Measurements from ENCODE around the gene CHMP6. TPM values are rescaled to one million over a fixed set of nuclear protein-coding genes. Genes with fewer than 3 reads are reported as not detected.
"Not testable (repeated sequence)": the region's sequence is repeated elsewhere in the genome, so short reads cannot be mapped to it uniquely, and the experiment has no call there.

The CHMP6 gene
- total RNA-seq, 1 experiment from 2014 or later = 22.0 TPM

DNA sequence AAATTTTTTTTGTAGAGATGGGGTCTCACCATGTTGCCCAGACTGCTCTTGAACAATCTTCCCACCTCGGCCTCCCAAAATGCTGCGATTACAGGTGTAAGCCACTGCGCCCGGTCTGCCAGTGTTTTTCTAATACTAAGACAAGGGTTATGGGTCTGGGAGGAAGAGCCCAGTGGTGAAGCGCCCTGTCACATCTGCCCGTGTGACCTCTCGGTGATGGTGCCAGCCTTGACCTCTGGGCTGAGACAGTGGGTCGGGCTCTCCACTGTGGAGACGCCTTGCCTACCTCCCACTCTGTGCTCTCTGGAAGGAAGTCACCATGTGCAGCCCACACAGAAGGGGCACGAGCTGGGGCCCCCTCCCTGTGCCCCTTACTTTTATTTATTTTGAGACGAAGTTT, 38.2 kb downstream of the CHMP6 start (continued):
- TF ChIP-seq, protein P1, sequence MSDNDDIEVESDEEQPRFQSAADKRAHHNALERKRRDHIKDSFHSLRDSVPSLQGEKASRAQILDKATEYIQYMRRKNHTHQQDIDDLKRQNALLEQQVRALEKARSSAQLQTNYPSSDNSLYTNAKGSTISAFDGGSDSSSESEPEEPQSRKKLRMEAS (IDR thresholded peaks at IDR 0.05) = no peak
- TF ChIP-seq YY1 (IDR thresholded peaks at IDR 0.05; ENCODE audit: extremely low read depth, insufficient replicate concordance, low read depth, low read length) (no peak), ZFX (IDR thresholded peaks at IDR 0.05) (no peak)

DNA sequence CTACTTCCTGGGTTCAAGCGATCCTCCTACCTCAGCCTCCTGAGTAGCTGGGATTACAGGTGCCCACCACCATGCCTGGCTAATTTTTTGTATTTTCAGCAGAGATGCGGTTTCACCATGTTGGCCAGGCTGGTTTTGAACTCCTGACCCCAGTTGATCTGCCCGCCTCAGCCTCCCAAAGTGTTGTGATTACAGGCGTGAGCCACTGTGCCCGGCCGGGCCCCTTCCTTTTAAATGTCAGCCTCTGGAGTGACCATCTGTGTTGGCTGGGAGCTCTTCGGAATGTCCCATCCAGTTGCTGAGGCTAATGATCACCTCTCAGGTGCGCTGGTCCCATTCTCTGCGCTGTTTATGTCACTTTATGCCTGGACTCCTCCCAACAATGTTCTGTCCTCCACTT, 38.7 kb downstream of the CHMP6 start:
- DNase-seq (ENCODE audit: low read depth, low spot score); H4K20me1 ChIP-seq (ENCODE audit: insufficient read depth); H3K9me3 ChIP-seq (ENCODE audit: control insufficient read depth in 1 of 2, insufficient read depth in 1 of 2, low read depth in 1 of 2, low read length in 2 of 2); BruUV-seq (replicated peaks); RAD21 ChIA-PET (ENCODE audit: low non-redundant PET in 1 of 2, low total read pairs in 2 of 2, uncharacterized antibody in 2 of 2, unreplicated experiment in 2 of 2); intact Hi-C loops (cut with micrococcal nuclease); H3K4me1 ChIP-seq (ENCODE audit: control insufficient read depth in 1 of 2, insufficient read depth in 2 of 2, low read length in 2 of 2); ATAC-seq; H3K36me3 ChIP-seq (ENCODE audit: control insufficient read depth in 1 of 2, insufficient read depth in 2 of 2, low read length in 2 of 2); H3K27me3 ChIP-seq (ENCODE audit: insufficient read depth, low read length); H3K4me2 ChIP-seq (ENCODE audit: low read length); H3K4me3 ChIP-seq (replicated peaks in 1 of 2; ENCODE audit: low read depth in 1 of 2, low read length in 2 of 2); CTCF ChIA-PET; H3K9me2 ChIP-seq (ENCODE audit: insufficient read depth); H3K79me2 ChIP-seq (ENCODE audit: insufficient read depth, low read length); H3K27ac ChIP-seq (ENCODE audit: low read depth, low read length); H2AFZ ChIP-seq (ENCODE audit: low read depth, low read length, poor library complexity, severe bottlenecking); POLR2A ChIA-PET; H3K9ac ChIP-seq (ENCODE audit: low read length): not testable (repeated sequence)

DNA sequence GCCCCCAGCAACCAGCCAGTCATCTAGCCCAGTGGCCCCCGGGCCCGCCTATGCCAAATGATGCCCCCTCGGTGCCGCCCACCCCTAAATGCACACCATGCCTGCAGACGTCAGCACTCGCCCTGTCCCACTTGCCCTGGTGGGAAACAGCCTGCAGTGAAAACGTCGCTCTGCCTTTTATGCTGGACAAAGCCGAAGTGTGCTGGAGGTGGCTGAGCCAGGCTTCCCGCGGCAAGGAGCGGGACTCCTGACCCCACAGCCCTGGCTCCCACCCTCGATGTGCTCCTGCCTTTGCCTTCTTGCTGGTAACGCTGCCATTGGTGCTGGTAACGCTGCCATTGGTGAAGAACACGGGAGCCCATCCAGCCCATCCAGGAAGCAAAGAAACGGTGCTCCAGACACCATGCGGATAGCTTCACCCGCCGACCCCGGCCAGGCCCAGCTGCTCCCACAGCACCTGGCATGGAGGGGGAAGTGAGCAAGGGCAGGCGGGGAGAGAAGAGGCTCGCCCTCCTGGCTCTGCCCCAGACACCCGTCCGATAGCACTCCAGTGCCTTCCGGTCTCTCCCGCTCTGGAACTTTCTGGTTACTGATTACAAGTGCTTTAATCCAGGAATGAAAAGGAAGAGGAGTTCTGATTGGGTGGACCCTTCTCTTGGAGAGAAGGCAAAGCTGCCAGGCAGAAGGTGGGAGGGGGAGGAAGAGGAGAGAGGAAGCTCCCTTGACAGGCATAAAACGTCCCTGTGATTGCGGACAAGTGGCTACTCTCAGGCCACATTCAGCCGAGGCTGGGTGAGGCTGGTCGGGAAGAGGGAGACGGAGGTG, 39.3 kb downstream of the CHMP6 start:
- Histone ChIP-seq H3K9me2 (ENCODE audit: insufficient read depth) (no peaks in the 10 kb centered on the region), H4K20me1 (ENCODE audit: insufficient read depth) (no peaks in the 10 kb centered on the region), H3K4me1 (ENCODE audit: control insufficient read depth in 1 of 2, insufficient read depth in 2 of 2, low read length in 2 of 2) (peaks cover 8 to 12% of the 10 kb centered on the region in 2 experiments; a peak in 3 of 4 replicates), H3K27me3 (ENCODE audit: insufficient read depth, low read length) (no peaks in the 10 kb centered on the region), H3K9me3 (ENCODE audit: control insufficient read depth in 1 of 2, insufficient read depth in 1 of 2, low read depth in 1 of 2, low read length in 2 of 2) (no peaks in the 10 kb centered on the region; a peak in 1 of 4 replicates), H3K9ac (ENCODE audit: low read length) (no peak overlapping the region), H3K36me3 (ENCODE audit: control insufficient read depth in 1 of 2, insufficient read depth in 2 of 2, low read length in 2 of 2) (peaks cover 0 to 5% of the 10 kb centered on the region in 2 experiments; a peak in 2 of 4 replicates), H3K4me2 (ENCODE audit: low read length) (no peak overlapping the region), H3K27ac (ENCODE audit: low read depth, low read length) (no peak overlapping the region; the same call in 1 of the 2 replicates), H2AFZ (ENCODE audit: low read depth, low read length, poor library complexity, severe bottlenecking) (no peak overlapping the region), H3K79me2 (ENCODE audit: insufficient read depth, low read length) (peaks cover 7% of the 10 kb centered on the region), H3K4me3 (replicated peaks in 1 of 2; ENCODE audit: low read depth in 1 of 2, low read length in 2 of 2) (no peak overlapping the region)
- BruUV-seq (replicated peaks) = no TSS peak
- ChIA-PET RAD21 (ENCODE audit: low non-redundant PET in 1 of 2, low total read pairs in 2 of 2, uncharacterized antibody in 2 of 2, unreplicated experiment in 2 of 2) (no interaction called here), CTCF (no interaction called here), POLR2A (no interaction called here)
- no peak for ATAC-seq
- intact Hi-C loops (cut with micrococcal nuclease) = no loop called here
- DNase-seq (ENCODE audit: low read depth, low spot score) = no peak
- TF ChIP-seq EZH2phosphoT487 (IDR thresholded peaks at IDR 0.05; ENCODE audit: borderline replicate concordance) (no peak), TCF7L2 (IDR thresholded peaks at IDR 0.05; ENCODE audit: borderline replicate concordance, extremely low read depth, insufficient read depth, insufficient read length) (no peak), ELF1 (IDR thresholded peaks at IDR 0.05; ENCODE audit: borderline replicate concordance, low read depth) (no peak), ZNF274 (IDR thresholded peaks at IDR 0.05; ENCODE audit: low read depth, low read length) (no peak), JUND (IDR thresholded peaks at IDR 0.05) (no peak)
- TF ChIP-seq, protein P2, sequence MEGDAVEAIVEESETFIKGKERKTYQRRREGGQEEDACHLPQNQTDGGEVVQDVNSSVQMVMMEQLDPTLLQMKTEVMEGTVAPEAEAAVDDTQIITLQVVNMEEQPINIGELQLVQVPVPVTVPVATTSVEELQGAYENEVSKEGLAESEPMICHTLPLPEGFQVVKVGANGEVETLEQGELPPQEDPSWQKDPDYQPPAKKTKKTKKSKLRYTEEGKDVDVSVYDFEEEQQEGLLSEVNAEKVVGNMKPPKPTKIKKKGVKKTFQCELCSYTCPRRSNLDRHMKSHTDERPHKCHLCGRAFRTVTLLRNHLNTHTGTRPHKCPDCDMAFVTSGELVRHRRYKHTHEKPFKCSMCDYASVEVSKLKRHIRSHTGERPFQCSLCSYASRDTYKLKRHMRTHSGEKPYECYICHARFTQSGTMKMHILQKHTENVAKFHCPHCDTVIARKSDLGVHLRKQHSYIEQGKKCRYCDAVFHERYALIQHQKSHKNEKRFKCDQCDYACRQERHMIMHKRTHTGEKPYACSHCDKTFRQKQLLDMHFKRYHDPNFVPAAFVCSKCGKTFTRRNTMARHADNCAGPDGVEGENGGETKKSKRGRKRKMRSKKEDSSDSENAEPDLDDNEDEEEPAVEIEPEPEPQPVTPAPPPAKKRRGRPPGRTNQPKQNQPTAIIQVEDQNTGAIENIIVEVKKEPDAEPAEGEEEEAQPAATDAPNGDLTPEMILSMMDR (IDR thresholded peaks at IDR 0.05 in 2 of 3, conservative IDR thresholded peaks at IDR 0.05 in 1 of 3; ENCODE audit: borderline replicate concordance in 1 of 3, insufficient read depth in 1 of 3, low read depth in 2 of 3, low read length in 2 of 3) = no peak
